Midbrain (tissue), 1 donor: ENCODE results near the gene TRIP12.
"Not testable (repeated sequence)": the region's sequence is repeated elsewhere in the genome, so short reads cannot be mapped to it uniquely, and the experiment has no call there.

ENCODE experiments used
- DNase-seq: peaks from one replicate; lab custom pipeline; 2025; lab: John Stamatoyannopoulos, UW

The TRIP12 gene

GRCh38 chr2:229768235-229768634 lies 153.6 kb downstream of the TRIP12 start:
- DNase-seq = no peak

- no peak for DNase-seq
Measured at GRCh38 chr2:229765721-229766120, 156.1 kb downstream of the TRIP12 start.

DNA sequence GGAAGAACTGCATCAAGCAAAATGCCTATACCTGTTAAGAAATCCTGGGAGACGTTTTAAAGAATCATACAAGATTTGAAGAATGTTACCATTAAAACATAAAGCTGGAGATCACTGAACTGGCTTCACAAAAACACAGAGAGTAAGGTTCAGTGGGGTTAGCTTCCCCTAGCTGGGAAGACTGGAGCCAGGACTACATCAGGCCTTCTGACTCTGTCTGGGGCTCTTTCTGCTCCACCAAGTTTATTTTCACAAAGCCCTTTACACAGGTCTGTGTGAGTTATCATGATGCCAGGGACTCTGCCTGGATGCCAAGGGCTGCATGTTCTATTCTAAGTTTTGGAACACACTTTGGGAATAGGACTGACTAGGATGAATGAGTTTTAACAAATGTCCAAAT lies 160.1 kb downstream of the TRIP12 start:
- no peak for DNase-seq

DNA sequence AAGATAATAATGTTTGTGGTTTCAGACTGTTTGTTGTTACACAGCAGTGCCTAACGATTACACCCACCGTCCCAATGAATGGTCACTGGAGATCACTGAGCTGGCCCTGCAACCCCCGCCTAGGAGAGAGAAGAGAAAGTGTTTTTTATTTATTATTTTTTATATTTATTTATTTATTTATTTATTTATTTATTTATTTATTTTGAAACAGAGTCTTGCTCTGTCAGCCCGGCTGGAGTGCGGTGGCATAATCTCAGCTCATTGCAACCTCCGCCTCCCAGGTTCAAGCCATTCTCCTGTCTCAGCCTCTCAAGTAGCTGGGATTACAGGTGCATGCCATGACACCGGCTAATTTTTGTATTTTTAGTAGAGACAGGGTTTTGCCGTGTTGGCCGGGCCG lies 164.3 kb downstream of the TRIP12 start:
- DNase-seq = not testable (repeated sequence)

GRCh38 chr2:229752970-229753729 lies 168.7 kb downstream of the TRIP12 start:
- no peak for DNase-seq

GRCh38 chr2:229749779-229750178 lies 172.0 kb downstream of the TRIP12 start:
- DNase-seq = no peak

DNA sequence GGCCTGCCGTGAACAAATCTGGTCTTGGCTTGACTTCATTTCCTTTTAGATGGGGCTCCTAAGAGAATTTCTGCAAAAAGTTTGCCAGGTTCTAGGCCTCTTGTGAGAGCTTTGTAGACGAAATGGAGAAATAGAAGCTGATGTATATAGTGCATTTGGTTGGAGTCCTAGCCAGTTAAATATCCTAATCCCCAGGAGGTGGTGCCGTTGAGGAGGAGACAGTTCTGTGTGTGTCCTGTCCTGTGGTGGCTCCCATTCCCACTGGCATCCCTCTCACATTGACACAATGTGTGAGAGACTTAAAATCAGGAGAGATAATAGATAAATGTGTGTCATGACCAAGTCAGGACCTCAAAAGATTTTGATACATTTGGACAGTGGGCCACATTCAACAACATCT lies 172.9 kb downstream of the TRIP12 start:
- DNase-seq = no peak

GRCh38 chr2:229742691-229743090 lies 179.1 kb downstream of the TRIP12 start:
- not testable (repeated sequence) for DNase-seq

DNA sequence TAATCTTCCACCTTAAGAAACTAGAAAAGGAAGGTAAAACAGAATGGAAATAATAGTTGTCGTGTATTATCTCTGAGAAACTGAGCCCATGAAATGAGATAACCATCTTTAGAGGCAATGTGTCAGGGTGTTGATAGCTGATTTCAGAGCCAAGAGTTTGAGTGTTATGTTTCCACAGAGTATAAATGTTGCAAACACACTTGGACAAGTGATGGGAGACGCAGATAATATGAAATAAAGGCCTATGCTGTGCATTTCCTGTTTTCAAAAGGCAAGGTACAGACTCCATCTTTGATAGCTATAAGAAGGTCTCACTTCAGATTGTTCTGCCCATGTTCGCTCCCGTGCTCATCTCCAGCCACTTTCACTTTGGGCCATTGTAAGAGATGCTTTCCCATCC lies 181.5 kb downstream of the TRIP12 start:
- no peak for DNase-seq

DNA sequence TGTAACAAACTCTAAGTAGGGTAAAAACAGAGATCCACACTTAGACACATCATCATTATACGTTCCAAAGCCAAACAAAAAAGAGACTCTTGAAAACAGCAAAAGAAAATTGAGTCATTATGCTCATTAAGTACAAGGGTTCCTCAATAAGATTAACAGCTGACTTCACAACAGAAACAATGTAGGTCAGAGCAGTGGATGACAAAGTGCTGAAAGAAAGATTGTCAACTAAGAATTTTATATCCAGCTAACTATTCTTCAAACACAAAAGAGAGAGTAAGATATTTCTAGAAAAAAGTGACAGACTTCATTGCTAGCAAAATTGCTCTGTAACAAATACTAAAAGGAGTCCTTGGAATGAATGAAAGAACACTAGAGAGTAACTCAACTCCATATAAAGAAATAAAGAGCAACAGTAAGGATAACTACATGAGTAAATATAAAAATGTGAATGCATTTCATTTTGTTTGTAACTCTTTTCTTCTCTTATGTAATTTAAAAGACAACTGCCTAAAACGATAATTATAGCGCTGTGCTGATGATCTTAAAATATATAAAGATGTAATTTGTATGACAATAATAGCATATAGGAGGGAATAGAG lies 183.7 kb downstream of the TRIP12 start:
- DNase-seq = no peak

- no peak for DNase-seq
Measured at GRCh38 chr2:229734410-229734809, 187.4 kb downstream of the TRIP12 start.

DNA sequence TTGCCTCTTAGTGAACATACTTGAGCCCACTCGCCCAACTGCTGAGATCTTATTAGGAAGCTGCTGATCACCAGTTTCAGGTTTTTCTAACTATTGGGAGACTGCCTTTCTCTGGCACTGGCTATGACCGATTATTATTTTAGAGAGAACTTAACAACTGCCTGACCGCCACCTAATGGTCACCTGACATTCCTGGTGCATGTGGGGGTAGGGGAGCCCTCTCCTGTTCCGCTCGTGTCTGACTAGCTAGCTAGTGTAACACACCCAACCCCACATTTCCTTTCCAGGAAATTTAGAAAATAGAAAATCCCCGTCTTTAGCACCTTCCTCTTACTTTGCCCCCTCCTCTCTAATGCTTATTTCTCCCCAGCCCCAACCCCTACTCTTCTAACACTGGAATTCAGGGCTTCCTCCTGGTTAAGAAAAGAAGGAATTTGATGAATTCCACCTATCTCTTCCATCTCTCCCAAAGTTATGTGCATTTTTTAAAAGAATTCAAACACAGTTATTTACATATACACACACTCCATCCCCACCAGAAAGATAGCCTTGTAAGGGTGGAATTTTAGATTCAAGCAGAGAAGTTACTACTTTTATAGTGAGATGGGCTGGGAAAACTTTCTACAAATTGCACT lies 188.1 kb downstream of the TRIP12 start:
- no peak for DNase-seq

GRCh38 chr2:229732897-229733296 lies 188.9 kb downstream of the TRIP12 start:
- DNase-seq = no peak

DNA sequence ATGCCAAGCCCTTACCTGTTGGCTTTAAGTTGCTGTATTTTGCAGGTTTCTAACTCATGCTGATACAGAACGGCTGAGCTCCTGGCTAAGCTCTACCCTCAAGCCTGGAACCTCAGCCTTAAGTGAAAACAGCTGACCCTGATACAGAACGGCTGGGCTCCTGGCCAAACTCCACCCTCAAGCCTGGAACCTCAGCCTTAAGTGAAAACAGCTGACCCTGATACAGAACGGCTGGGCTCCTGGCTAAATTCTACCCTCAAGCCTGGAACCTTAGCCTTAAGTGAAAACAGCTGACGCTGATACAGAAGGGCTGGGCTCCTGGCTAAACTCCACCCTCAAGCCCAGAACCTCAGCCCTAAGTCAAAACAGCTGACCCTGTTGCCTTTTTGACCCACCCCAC lies 189.9 kb downstream of the TRIP12 start:
- DNase-seq = no peak

GRCh38 chr2:229731363-229731762 lies 190.4 kb downstream of the TRIP12 start:
- no peak for DNase-seq

DNA sequence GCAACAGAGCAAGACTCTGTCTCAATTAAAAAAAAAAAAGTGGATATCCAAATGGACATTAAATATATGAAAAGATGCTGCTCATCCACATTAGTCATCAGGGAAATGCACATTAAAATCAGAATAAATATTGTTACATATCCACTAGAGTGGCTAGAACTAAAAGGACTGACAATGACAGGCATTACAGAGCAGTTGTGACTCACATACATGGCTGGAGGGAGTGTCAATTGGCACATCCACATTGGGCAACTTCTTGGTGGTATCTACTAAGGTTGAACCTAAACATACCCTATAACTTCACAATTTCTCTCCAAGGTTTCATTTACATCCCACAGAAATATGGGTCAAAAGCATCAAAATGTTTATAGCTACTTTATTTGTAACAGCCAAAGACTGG lies 193.4 kb downstream of the TRIP12 start:
- no peak for DNase-seq

DNA sequence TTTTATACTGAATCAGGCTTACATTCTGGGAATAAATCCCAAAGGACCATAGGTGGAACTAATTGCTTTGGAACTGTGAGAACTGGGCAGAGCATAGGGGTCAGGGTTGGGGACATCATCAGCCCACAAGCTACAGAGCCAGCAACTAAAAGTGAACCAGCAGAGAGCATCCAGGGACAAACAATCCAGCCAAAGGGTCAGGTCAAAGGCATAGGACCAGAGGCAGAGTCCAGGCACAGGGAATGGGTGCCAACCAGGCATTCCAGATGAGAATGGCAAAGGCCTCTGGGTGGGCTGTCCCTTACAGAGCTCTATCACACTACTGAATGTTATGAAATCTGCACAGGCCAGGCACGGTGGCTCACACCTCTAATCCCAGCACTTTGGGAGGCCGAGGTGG lies 195.2 kb downstream of the TRIP12 start:
- DNase-seq = no peak

- DNase-seq = no peak
Measured at GRCh38 chr2:229725716-229726574, 195.9 kb downstream of the TRIP12 start.

DNA sequence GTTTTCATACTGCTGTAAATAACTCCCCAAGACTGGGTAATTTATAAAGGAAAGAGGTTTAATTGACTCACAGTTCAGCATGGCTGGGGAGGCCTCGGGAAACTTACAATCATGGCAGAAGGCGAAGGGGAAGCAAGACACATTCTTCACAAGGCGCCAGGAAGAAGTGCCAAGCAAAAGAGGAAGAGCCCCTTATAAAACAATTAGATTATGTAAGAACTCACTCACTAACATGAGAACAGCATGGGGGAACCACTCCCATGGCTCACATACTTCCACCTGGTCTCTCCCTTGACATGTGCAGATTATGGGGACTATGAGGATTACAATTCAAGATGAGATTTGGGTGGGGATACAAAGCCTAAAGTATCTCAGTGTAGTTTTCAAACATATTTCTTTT lies 198.6 kb downstream of the TRIP12 start:
- DNase-seq = not testable (repeated sequence)

DNA sequence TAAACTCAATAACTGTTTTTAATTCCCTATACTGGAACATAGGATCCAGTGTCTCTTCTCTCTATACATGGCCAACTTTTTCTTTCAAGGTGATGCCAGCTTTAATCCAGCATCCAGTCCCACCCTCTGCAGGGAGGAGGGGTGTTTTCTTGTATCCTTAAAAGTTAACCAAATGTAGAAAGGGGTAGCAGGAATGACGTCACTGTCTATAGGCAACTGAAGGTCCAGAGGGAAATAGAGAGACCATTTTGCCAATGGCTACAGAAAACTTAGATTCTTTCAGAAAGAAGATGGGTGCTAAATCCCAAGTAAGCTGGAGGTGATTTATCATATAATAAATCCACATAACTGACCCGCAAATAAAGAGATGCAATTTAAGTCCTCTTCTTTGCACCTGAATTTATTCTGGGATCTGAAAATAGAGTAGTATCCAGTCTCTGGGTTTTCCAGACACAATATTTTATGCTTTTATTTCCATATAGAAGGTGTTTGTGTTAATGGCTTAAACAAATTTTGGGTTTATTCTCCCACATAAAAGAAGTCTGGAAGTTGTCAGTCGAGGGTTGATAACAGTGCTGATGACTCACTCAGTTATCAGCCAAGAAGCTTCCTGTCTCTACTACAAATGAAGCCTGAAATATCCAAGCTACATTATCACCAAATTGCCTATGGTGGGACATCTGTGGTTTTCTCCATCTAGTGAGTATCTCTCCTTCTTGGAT lies 201.7 kb downstream of the TRIP12 start:
- no peak for DNase-seq

DNA sequence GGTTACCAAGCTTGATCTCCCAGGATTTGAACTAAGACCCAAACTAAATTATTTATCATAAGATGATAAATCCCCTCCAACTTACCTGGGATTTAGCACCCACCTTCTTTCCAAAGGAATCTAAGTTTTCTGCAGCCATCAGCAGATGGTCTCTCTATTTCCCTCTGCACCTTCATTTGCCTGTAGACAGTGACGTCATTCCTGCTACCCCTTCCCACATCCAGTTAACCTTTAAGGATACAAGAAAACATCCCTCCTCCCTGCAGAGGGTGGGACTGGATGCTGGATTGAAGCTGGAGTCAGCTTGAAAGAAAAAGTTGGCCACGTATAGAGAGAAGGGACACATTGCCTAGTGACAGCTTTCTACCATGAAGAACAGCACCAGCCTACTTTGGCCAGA lies 203.8 kb downstream of the TRIP12 start:
- no peak for DNase-seq
